ENCODE results near the gene DLGAP1.

The DLGAP1 gene

DNA sequence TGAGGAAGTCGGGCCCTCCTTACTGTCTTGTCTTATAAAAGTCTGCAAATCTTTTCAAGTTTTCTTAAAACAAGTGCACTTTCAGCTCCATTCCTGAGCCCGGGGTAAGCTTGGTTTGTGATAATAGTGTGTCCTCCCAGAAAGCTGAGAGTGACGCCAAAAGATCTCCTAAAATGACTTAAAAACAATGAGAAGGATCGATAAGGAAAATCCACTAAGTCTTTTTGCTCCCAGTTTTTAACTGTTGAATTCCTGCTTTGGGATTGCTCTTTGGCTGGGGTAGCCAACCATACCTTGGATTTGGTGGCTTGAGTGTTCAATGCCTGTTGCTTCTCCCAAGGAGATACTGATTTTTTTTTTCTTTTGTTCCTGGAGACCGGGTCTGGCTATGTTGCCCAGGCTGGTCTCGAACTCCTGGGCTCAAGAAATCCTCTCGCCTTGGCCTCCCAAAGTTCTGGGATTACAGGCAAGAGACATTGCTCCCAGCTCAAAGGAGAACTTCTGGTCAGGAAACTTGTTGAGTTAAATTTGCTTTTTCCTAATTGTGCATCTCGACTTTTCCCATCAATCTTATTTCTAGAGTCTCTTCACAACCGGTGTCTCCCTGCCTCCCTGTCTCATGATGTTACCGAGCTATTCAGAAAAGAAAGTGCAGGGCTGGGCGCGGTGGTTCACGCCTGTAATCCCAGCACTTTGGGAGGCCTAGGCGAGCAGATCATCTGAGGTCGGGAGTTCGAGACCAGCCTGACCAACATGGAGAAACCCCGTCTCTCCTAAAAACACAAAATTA, 1002.2 kb downstream of the DLGAP1 start:
- no peak for DNase-seq

DNA sequence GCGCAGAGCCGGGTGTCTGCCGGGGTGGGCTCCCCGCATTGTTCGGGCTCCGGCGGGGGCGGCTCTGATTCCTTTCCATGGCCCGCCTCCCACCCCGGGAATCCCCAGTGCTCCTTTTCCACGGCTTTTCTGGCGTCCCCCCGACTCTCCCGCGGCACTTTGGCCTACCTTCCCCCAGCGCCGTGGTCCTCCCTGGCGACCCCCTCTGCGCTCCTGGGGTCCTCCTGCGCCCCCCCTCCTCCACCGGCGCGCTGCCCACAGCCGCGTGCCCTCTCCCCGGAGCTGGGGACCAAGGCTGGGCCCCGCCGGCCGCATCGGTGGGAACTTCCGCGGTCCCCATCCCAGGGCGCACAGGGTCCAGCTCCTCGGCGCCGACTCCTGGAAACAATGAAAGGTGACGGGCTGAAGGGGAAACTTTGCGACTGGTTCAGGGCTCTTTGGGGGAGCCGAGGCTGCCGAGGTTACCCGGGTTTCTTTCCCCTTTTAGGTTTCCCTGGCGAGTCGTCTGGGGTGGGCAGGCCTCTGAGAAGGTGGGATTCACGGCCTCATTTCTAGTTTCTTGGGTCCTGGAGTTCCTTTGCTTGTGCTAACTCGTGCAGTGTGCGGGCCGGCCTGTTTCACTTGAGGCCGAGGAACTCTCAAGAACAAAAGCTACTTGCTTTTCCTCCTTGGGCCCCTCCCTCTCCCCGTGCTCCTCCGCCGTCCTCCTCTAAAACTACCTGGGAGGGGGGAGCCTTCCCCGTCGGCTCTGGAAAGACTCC, 1002.9 kb downstream of the DLGAP1 start:
- peak; percentile 24 for DNase-seq

DNA sequence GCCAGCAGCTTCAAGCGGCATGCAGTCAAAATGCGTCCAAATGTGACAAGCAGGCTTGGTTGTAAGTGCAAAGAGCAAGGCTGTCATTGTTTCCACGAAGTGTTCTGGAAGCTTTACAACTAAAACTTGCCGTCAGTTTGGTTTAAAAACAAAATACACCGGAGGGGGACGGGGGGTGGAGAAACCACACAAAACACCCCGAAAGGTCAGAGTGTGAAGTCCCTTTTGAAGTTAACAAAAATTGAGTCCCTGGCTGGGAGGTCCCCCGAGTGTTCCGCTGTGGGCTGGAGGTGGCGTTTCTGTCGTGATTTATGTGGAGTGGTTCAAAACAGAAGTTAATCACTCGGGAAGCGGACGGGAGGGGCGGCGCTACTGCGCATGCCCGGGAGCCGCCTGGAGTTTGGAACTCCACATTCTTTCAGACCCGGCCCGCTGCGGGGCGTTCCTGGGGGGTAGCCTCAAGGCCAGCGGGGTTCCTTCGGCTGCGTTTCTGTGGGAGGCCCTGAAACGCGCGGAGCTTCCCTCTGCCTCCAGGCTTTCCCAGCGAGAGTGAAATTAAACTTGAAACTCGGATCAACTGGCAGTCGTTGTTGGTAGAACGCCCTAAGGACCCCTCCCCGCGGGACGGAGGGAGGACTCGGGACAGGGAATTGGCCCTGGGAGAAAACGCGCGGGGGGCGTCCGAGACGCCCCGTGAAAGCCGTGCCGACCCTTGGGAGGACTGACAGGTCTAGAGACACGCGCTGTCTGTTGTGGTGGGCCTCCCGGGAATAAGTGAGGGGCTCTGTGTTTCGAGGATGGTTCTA, 1003.7 kb downstream of the DLGAP1 start:
- peak; percentile 70 for DNase-seq

DNA sequence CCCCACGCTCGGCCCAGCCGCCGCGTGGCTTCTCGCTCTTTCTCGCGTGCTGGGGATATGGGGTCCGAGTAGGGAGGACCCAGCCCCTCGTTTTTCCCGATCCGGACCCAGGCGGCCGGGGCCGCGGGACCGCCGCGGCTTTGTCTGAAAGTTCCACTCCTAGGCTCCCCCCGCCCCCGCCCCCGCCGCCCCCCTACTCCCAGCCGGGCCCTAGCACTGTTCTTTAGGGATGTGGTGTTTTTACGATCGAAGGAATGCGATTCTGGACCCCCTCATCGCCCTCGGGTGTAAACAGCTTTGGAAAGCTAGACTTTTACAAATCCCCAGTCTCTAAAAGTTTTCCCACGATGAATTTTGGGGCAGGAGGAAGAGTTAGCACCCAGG, 1004.3 kb downstream of the DLGAP1 start:
- no peak for DNase-seq

DNA sequence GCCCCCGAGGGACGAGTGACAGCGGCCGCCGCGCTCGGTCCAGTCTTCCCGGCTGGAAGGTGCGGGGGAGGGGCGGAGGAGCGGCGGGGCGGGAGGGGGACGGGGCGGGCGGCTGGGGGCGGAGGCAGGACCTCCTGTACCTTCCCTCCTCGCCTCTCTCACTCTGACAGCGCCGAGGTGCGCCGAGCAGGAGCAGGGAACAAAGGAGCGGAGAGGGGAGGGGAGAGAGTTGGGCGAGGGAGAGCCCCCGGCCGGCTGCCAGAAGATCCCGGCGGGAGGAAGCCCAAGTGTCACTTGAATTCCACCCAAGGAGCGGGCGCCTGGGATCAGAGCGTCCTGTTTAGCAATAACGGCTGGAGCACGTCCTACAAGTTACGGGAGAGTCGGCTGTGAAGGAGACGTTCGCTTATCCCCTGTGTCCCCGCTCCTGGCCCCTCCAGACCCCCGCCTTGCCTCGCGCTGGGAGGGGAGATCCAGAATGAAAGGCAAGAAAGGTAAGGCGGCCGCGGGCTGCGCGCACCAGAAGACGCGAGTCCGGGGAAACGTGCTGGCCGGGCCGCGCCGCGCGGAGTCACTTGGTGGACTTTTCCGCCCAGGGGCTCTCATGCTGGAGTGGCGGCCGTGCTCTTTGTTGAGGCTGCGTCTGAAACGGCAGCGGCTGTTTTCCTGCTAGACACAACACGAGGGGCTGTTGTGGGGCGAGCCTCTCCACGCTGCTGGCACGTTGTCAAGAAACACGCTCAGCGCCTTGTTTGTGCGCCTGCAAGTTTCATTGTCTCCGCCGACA, 1004.9 kb downstream of the DLGAP1 start, which contains the start of gene TGIF1:
TGIF1 (plus strand) TSS at position 161 of the 787 bp plus-strand sequence; CDS start at position 479, 318 bp downstream.
- DNase-seq: peak; percentile 36

DNA sequence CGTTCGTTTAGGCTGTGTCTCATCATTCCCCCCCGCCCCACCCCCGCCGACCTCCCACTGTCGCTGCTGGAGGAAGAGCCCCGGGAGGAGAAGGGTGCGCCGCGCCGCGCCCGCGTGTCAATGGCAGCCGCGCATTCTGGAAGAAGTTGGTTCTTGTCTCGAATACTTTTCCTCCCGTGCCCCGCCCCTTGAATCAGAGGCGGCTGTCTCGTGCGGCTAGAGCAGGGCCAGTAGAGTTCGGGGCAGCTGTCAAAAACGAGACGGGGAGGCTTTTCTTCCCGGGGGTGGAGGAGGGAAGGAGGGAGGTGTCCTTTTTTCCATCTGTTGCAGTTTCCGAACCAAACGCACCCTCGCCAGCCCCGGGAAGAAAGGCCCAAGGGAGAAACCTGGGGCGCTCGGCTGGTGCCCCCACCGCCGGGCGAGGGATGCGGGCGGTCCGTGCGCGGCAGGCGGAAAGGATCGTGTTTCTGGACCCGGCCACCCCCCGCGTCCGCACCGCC, 1005.5 kb downstream of the DLGAP1 start:
- DNase-seq: no peak

DNA sequence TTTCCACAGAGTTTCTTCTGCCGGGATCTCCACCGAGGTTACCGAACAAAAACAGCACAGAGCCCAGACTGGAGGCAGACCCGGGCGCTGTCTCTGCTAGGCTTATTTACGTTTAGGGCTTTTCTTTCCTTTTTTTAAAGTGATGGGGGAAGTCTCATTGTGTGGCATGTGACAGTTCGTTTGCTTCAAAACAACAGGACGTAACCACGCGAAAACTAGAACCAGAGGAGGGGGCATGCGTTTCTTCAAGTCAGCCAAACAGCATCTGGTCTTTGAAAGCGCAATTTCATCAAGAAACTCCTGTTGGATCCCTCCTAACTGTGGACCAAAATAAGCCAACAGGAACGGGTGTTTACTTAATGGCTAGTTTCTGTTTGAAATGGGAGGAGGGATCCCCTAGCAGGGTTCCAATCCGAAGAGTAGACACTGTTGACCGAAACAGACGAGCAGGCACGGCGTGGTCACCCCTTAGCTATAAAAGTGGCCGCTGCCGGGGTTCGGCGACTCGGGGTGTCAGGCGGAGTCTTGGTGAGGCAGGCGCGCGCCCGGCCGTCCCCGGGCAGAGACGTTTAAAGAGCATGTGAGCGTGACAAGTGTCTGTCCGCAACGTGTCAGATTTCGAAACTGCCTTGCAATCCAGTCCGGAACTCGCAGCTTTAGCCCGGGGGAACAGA, 1006.1 kb downstream of the DLGAP1 start:
- peak; percentile 97 for DNase-seq

DNA sequence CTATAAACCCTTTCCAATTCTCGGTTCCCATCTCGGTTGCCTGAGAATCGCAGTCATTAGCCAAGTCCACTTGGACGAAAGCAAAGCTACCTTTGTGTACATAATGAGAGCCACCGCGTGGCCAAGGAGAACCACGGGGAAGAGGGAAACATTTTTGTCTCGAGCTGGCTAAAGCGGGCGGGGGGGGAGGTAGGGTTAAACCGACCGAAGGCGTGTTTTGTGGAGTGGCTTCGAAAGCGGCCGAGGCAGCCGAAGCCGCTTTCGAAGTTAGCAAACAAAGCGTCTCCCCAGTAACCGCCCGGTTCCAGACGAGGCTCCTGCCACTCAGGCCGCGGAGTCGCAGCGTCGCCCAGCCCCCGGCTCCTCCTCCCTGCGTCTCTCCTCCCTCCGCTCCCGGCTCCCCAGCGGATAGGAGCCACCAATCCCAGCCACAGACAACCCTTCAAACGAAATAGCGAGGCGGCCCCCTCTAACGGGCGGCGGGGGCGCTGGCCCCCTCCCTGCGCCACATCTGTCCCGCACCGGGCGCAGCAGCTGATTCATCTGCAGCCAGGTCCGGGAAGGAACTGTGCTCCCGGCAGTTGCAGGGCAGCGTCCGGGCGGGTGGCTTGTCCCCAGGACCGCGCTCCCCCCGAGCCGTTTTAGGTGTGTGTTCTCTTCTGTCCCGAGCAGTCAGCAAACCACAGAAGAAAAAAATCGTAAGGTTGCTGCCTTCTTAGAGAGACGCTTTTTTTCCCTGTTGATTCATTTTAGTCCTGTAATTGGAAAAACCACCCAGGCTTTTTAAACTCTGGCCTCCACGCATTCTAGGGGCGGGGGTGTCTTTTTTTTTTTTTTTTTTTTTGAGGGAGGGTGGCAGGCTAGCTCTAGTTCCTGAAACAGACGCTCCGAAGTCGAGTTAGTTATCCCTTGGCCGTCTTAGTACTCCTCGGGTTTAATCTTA, 1006.9 kb downstream of the DLGAP1 start:
- DNase-seq: peak; percentile 96

DNA sequence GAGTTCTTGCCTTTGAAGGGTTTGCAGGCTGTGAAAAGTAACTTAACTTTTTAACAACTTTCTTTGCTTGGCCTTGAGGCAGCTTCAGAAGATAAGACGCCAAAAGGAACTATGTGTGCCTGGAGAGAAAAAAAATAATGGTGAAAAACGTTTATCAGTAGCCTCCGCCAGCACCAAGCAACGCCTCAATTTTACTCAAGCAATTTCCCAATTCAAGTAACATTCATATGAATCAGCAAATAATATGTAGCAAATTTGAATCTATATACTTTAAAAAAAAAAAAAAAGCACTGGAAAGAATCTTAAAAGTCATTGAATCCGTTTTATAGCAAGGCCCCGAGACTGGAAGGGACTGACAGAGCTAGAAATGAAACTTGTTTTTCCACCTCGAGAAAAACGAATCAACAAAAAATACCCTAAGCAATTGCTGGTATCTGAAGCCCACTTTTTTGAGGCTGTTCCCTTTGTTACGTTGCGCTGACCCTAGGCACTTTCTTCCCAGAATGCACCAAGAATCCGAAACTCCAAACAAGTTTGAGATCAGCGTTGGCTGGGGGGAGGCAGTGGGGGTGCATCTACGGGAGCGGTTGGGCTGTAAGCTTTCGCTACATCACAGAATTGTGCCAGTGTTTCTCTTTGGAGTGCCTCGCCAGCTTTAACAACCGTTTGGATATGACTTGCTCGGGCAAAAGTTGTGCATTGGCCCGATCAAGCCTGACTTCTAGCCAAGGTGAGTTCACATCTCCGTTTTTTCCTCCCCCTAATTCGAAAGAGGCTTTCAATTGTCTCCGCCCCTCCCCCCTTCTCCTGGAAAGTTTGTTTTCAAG, 1007.8 kb downstream of the DLGAP1 start:
- DNase-seq: peak; percentile 34

Measured in GF-D8 (cell line).